OCI-LY7 (cell line): ENCODE results near the gene IGFALS.

ENCODE experiments used
- CTCF ChIP-seq: fragments of 200-600 bp; sonication (generic); conservative IDR thresholded peaks from 2 replicates; pipeline ENCODE4 v1.5.1; 2014; ENCODE audit warnings: mild to moderate bottlenecking, antibody characterized with exemption, low read length, moderate library complexity, mixed read lengths
- EZH2phosphoT487 ChIP-seq: fragments of 200-600 bp; sonication (generic); IDR thresholded peaks from 2 replicates; pipeline ENCODE4 v1.6.1; 2018; ENCODE audit warnings: low read depth, borderline replicate concordance, mild to moderate bottlenecking, mixed run types, antibody characterized with exemption, low read length, moderate library complexity, mixed read lengths

GRCh38 chr16:1788095-1788707 is 5.3 kb downstream of the IGFALS start:
- TF ChIP-seq CTCF (no peak), EZH2phosphoT487 (no peak)
